ENCODE measurements around the gene FAM241B. TPM values are rescaled to one million over a fixed set of nuclear protein-coding genes. Genes with fewer than 3 reads are reported as not detected.
A peak's percentile ranks its signal among the peaks of the same experiment; 100 is the strongest.

Gene FAM241B, protein sequence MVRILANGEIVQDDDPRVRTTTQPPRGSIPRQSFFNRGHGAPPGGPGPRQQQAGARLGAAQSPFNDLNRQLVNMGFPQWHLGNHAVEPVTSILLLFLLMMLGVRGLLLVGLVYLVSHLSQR
- 1 to 10 TPM; 5.4 to 6.1 TPM for total RNA-seq

DNA sequence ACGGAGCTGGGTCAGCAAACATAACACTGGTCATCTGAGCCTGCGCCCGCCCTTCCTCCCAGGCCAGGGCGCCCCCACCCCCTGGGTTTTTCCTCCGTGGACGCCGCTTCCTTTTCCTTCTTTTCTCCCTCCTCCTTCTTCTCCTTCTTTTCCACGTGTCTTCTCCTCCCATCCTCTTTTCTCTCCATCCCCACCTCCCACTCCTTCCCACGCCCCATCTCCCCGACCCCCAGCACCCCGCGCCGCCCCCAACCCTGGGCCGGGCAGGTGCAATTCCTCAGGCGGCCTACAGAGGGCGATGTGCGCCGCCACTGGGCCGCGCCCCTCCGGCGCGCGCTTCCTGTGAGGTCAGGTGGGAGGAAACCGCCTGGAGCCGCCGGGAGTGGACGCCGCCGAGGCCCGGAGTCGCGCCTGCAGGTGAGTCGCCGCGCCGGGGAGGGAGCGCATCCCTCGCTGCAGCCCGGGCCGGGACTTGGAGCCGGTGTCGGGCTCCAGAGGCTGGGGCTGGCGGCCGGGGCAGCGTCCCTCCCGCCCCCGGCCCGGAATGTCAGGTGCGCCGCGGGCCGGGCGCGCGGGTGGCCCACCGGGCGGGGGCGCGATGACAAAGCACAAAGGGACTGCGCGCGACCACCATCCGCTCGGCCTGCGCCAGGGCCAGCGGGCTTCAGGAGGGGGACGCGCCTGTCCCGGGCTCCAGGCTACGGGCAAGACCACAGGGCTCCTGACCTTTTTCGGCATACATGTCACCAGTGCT, at the start of gene FAM241B:
Gene FAM241B (plus strand): TSS at position 351 of the 754 bp plus-strand sequence. CDS start 1,497 bp downstream, outside the sequence.
- H3K4me1 Mint-ChIP-seq (ENCODE audit: low read depth) = peaks cover 11% of the 10 kb centered on the region
- no peaks in the 10 kb centered on the region for H3K36me3 Mint-ChIP-seq (ENCODE audit: low read depth)
- CTCF ChIA-PET = interaction anchor here (0.8 to 14.9 kb wide), 15 partner anchors 8 to 122 kb away, joined by 3 to 314 read pairs (median 5); no protein-coding TSS in a partner anchor
- H3K27ac Mint-ChIP-seq = peak within 1 kb of the TSS; percentile 58
- H3K27me3 Mint-ChIP-seq (ENCODE audit: low read depth) = peaks cover 2% of the 10 kb centered on the region
- POLR2A ChIA-PET = no interaction called here
- DNase-seq (peak; percentile 83), ATAC-seq (peak; percentile 92)
- peaks cover 15% of the 10 kb centered on the region for H3K9me3 Mint-ChIP-seq (ENCODE audit: insufficient read depth)
- peak within 1 kb of the TSS; percentile 62 for H3K4me3 Mint-ChIP-seq

DNA sequence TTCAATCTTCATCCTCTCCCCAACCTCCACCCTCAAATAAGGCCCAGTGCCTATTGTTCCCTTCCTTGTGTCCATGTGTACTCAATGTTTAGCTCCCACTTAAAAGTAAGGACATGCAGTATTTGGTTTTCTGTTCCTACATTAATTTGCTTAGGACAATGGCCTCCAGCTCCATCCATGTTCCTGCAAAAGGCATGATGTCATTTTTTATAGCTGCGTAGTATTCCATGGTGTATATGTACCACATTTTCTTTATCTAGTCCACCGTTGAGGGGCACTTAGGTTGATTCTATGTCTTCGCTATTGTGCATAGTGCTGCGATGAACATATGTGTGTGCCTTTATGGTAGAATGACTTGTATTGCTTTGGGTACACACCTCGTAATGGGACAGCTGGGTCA, 49.6 kb upstream of the FAM241B start:
- ATAC-seq = no peak
- no peaks in the 10 kb centered on the region for H3K4me1 Mint-ChIP-seq (ENCODE audit: low read depth)

DNA sequence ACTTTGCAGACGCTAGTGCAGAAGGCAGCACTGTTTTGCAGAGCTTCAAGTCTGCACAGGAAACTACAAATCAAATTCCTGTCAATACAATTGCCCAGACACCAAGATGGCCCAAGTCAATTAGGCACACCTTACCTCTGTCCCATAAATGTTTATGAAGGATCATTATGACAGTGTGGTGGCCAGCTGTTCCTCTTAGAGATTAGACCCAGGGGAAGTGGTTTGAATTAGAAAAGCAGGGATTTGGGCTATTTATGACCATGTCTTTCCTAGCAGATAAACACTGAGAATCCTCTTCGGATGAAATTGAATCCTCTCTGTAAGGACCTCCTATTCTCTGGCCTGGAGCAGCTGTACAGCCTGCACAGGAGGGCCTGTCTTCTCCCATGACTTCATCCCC, 46.9 kb upstream of the FAM241B start:
- DNase-seq (no peak), ATAC-seq (no peak)
- CTCF ChIA-PET = no interaction called here
- Mint-ChIP-seq H3K4me3 (no peak overlapping the region), H3K27ac (no peak overlapping the region), H3K4me1 (ENCODE audit: low read depth) (peaks cover 9% of the 10 kb centered on the region), H3K9me3 (ENCODE audit: insufficient read depth) (peaks cover 3% of the 10 kb centered on the region), H3K36me3 (ENCODE audit: low read depth) (peaks cover 3% of the 10 kb centered on the region), H3K27me3 (ENCODE audit: low read depth) (peaks cover 44% of the 10 kb centered on the region)
- POLR2A ChIA-PET = no interaction called here

More for the DNA sequence above, 49.6 kb upstream of the FAM241B start:
- H3K4me3 Mint-ChIP-seq = no peak overlapping the region
- no peaks in the 10 kb centered on the region for H3K9me3 Mint-ChIP-seq (ENCODE audit: insufficient read depth)
- ChIA-PET CTCF (no interaction called here), POLR2A (no interaction called here)
- DNase-seq = no peak
- no peak overlapping the region for H3K27ac Mint-ChIP-seq
- H3K36me3 Mint-ChIP-seq (ENCODE audit: low read depth) = no peaks in the 10 kb centered on the region
- peaks cover 59% of the 10 kb centered on the region for H3K27me3 Mint-ChIP-seq (ENCODE audit: low read depth)

DNA sequence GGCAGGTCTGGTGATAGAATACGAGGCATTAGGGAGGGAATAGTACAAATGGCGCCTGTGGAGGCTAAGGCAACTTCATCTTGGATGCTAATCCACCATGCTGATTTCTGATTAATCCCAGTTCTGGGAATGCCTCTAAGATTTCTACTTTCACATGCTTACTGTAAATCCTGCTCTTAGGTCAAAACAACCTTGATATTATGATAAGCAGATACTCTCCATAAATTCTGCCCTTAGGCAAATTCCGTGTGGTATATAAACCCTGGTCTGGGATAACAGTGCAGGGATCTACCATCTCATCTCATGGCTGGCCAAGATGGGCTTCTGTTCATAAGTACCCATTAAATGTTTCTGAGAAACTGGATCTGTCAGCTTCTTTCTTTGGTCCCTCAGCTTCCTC, 45.4 kb upstream of the FAM241B start:
- no peak overlapping the region for H3K27ac Mint-ChIP-seq
- no peak for DNase-seq

DNA sequence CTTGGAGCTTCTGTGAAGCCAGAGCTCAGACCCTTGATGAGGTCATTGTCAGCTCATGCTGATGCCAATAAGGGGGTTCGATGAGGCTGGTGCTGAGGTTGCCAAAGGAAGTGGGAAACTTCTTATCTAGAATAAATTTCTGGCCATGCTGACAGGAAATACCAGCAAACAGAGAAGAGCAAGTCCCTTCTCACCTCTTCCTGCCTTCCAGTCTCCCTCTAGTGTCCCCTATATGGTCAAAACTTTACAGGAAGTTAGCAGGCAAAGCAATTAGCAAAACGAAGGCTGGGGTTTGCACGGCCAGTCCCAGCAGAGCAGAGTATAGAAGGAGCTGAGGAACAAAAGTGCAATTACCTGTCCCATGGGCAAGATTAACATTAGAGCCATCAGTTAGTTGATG, 41.7 kb upstream of the FAM241B start:
- no peak overlapping the region for H3K4me3 Mint-ChIP-seq
- DNase-seq (peak; percentile 49), ATAC-seq (peak; percentile 77)
- POLR2A ChIA-PET = no interaction called here
- peak overlapping the region; percentile 76 for H3K27ac Mint-ChIP-seq
- peaks cover 27% of the 10 kb centered on the region for H3K4me1 Mint-ChIP-seq (ENCODE audit: low read depth)
- peaks cover 3% of the 10 kb centered on the region for H3K36me3 Mint-ChIP-seq (ENCODE audit: low read depth)
- peaks cover 11% of the 10 kb centered on the region for H3K27me3 Mint-ChIP-seq (ENCODE audit: low read depth)
- CTCF ChIA-PET = interaction anchor here (0.7 to 2.1 kb wide), 8 partner anchors 8 to 73 kb away, joined by 3 to 7 read pairs (median 3); partner anchors contain the start of gene NEUROG3
- peaks cover 3% of the 10 kb centered on the region for H3K9me3 Mint-ChIP-seq (ENCODE audit: insufficient read depth)

More for the DNA sequence above, 45.4 kb upstream of the FAM241B start:
- no peak for ATAC-seq
- H3K36me3 Mint-ChIP-seq (ENCODE audit: low read depth) = peaks cover 3% of the 10 kb centered on the region
- POLR2A ChIA-PET = no interaction called here
- peaks cover 3% of the 10 kb centered on the region for H3K9me3 Mint-ChIP-seq (ENCODE audit: insufficient read depth)
- CTCF ChIA-PET = interaction anchor here (1.2 to 1.5 kb wide), 2 partner anchors 52 to 374 kb away, joined by 3 read pairs; no protein-coding TSS in a partner anchor
- H3K4me1 Mint-ChIP-seq (ENCODE audit: low read depth) = peaks cover 25% of the 10 kb centered on the region
- peaks cover 28% of the 10 kb centered on the region for H3K27me3 Mint-ChIP-seq (ENCODE audit: low read depth)
- H3K4me3 Mint-ChIP-seq = no peak overlapping the region

DNA sequence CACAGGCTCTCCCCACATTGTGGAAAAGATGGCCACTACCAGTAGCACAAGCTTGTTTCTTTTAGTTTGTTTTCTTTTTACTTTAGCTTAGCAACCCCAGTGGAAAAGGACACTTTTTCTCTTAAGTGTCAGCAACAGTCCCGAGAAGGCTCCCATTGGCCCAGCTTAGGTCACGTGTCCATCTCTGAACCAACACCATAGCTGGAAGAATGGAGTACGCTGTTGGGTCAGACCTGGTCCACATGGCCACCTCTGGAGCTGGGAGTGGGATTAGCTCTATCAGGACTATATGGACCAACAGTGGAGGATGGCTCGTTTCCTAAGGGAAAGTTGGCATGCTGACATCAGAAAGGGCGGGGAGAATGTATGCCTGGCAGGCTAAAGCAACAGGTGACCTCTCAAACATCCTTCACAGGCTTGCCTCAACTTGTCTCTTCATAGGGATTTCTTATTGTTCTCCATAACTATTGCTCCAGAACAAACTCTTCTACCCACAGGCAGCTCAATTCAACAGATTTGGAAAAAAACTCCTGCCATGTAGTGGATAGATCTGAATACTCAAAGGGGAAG, 29.2 kb upstream of the FAM241B start:
- Mint-ChIP-seq H3K36me3 (ENCODE audit: low read depth) (no peaks in the 10 kb centered on the region), H3K9me3 (ENCODE audit: insufficient read depth) (no peaks in the 10 kb centered on the region), H3K4me1 (ENCODE audit: low read depth) (no peaks in the 10 kb centered on the region), H3K27ac (no peak overlapping the region), H3K27me3 (ENCODE audit: low read depth) (peaks cover 48% of the 10 kb centered on the region), H3K4me3 (no peak overlapping the region)
- POLR2A ChIA-PET = no interaction called here
- DNase-seq = no peak
- CTCF ChIA-PET = interaction anchor here (1.0 to 1.4 kb wide), 4 partner anchors 10 to 72 kb away, joined by 3 to 4 read pairs (median 3); no protein-coding TSS in a partner anchor
- no peak for ATAC-seq

DNA sequence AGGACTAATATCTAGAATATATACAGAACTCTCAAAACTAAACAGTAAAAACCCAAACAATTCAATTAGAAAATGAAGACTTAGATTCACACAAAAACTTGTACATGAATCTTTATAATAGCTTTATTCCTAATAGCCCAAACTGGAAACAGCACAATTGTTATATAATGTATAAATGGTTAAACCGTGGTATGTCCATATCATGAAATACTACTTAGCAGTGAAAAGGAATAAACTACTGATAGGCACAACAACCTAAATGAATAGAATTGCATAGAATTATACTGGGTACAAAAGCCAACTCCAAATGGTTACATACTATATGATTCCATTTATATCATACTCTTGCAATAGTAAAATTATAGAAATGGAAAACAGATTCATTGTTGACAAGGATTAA, 21.0 kb upstream of the FAM241B start:
- CTCF ChIA-PET = interaction anchor here (1.1 kb wide), 1 partner anchor 20 kb away, joined by 3 read pairs; no protein-coding TSS in a partner anchor
- POLR2A ChIA-PET = no interaction called here
- no peak overlapping the region for H3K4me3 Mint-ChIP-seq
- ATAC-seq (no peak), DNase-seq (no peak)
- peaks cover 15% of the 10 kb centered on the region for H3K9me3 Mint-ChIP-seq (ENCODE audit: insufficient read depth)
- H3K4me1 Mint-ChIP-seq (ENCODE audit: low read depth) = no peaks in the 10 kb centered on the region
- peaks cover 26% of the 10 kb centered on the region for H3K27me3 Mint-ChIP-seq (ENCODE audit: low read depth)
- no peaks in the 10 kb centered on the region for H3K36me3 Mint-ChIP-seq (ENCODE audit: low read depth)
- no peak overlapping the region for H3K27ac Mint-ChIP-seq

DNA sequence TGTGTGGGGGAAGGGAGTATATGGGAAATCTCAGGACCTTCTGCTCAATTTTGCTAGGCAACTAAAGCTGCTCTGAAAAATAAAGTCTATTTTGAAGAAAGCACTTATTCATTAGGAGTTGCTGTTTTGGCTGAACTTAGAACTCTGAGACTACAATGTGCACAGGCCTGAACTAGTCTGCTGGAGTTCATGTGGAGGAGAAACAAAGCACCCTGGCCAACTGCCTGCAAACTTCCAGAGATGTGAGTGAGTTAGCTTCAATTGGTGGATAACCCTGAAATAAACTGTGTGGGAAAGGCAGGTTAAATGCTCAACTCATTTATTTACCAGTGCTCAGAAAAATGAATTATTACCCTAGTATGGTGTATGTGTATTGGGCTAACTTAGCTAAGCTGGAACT, 17.3 kb upstream of the FAM241B start:
- Mint-ChIP-seq H3K4me3 (no peak overlapping the region), H3K27ac (no peak overlapping the region), H3K9me3 (ENCODE audit: insufficient read depth) (peaks cover 11% of the 10 kb centered on the region), H3K36me3 (ENCODE audit: low read depth) (no peaks in the 10 kb centered on the region), H3K4me1 (ENCODE audit: low read depth) (no peaks in the 10 kb centered on the region), H3K27me3 (ENCODE audit: low read depth) (peaks cover 35% of the 10 kb centered on the region)
- ATAC-seq (no peak), DNase-seq (no peak)
- ChIA-PET POLR2A (no interaction called here), CTCF (interaction anchor here (0.7 kb wide), 1 partner anchor 16 kb away, joined by 3 read pairs; no protein-coding TSS in a partner anchor)

DNA sequence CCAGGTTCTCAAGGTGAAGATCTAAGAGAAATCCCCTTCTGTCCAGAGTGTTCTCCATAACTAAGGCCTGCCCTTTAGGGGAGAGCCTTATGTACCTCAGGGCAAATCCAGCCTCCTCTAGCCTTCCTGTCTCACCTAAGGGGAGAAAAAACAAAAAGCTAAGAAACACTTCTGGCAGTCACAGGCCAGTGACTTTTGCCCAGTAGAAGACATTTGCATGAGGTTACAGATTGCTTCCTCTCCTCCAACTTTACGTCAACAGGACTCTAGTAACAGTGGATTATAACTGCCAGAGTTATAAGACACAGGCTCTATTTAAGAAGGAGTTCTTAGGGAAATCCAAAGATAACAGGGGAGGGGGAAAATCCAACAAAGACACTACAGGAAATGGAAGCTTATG, 15.9 kb upstream of the FAM241B start:
- Mint-ChIP-seq H3K27me3 (ENCODE audit: low read depth) (peaks cover 30% of the 10 kb centered on the region), H3K9me3 (ENCODE audit: insufficient read depth) (peaks cover 5% of the 10 kb centered on the region), H3K36me3 (ENCODE audit: low read depth) (no peaks in the 10 kb centered on the region), H3K4me1 (ENCODE audit: low read depth) (no peaks in the 10 kb centered on the region), H3K4me3 (no peak overlapping the region), H3K27ac (no peak overlapping the region)
- DNase-seq (no peak), ATAC-seq (no peak)
- ChIA-PET CTCF (interaction anchor here (1.2 to 2.1 kb wide), 5 partner anchors 15 to 190 kb away, joined by 3 to 5 read pairs (median 3); no protein-coding TSS in a partner anchor), POLR2A (no interaction called here)

DNA sequence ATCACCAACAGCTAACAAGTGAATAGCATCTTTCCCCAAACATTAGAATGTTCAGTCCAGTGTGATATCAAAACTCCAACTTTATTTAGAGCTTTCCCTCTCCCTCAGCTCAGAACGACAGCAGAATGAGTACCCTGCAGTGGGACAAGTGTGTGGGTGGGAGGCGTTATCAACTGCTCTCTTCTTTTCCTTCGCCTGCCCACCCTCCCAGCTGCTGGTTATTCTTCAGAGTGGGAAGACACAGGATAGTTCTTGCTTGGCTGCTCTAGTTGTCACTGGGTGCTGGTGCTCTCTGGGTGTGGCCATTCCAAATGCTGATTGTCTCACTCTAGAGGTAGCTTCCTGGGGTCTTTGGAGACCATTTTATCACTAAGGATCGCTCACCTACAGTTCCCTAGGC, 13.7 kb upstream of the FAM241B start:
- H3K9me3 Mint-ChIP-seq (ENCODE audit: insufficient read depth) = no peaks in the 10 kb centered on the region
- POLR2A ChIA-PET = no interaction called here
- CTCF ChIA-PET = interaction anchor here (1.3 kb wide), 1 partner anchor 28 kb away, joined by 4 read pairs; no protein-coding TSS in a partner anchor
- DNase-seq (no peak), ATAC-seq (no peak)
- no peak overlapping the region for H3K27ac Mint-ChIP-seq
- no peaks in the 10 kb centered on the region for H3K36me3 Mint-ChIP-seq (ENCODE audit: low read depth)
- peaks cover 20% of the 10 kb centered on the region for H3K27me3 Mint-ChIP-seq (ENCODE audit: low read depth)
- no peak overlapping the region for H3K4me3 Mint-ChIP-seq
- H3K4me1 Mint-ChIP-seq (ENCODE audit: low read depth) = peaks cover 12% of the 10 kb centered on the region

DNA sequence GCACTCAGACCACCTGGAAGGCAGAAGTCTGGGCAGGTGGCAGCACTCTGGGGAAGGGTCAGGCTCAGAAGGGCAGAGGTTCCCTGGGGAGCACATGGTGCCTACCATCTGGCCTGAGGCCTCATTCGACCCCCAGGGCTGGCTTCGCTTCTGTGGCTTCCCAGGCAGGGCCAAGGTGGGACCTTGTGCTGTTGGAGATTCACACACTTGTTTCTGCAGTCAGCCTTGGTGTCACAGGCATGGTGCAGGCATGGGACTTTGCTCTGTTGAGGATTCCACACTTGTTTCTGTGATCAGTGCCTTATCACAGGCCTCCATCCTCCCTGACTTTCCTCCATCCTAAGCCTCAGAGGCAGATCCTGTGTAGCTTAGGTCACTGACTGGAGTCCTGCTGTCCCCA, 11.3 kb upstream of the FAM241B start:
- ATAC-seq = no peak
- Mint-ChIP-seq H3K27ac (no peak overlapping the region), H3K27me3 (ENCODE audit: low read depth) (peaks cover 14% of the 10 kb centered on the region), H3K4me1 (ENCODE audit: low read depth) (peaks cover 18% of the 10 kb centered on the region), H3K9me3 (ENCODE audit: insufficient read depth) (peaks cover 5% of the 10 kb centered on the region), H3K36me3 (ENCODE audit: low read depth) (peaks cover 9% of the 10 kb centered on the region), H3K4me3 (no peak overlapping the region)
- ChIA-PET POLR2A (no interaction called here), CTCF (interaction anchor here (1.9 kb wide), 1 partner anchor 11 kb away, joined by 7 read pairs; no protein-coding TSS in a partner anchor)
- no peak for DNase-seq

DNA sequence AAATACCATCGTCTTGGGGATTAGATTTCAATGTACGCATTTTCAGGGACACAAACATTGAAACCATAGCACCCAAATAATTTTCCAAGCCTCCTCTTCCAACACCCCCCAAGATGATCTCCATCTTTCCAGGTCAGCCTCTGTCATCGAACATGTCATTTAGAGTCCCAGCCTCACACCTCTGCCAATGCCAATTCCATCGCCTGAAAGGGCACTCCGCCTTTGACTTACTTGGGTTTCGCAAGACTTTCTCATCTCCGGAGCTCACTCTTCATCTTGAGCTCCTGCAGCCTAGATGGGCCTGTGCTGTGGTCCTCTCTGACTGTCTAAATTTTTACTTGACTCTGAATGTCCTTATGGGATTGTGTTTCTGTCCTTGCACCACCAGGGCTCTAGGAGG, 10.4 kb upstream of the FAM241B start:
- Mint-ChIP-seq H3K36me3 (ENCODE audit: low read depth) (peaks cover 15% of the 10 kb centered on the region), H3K9me3 (ENCODE audit: insufficient read depth) (peaks cover 14% of the 10 kb centered on the region), H3K4me3 (no peak overlapping the region), H3K27me3 (ENCODE audit: low read depth) (peaks cover 10% of the 10 kb centered on the region), H3K4me1 (ENCODE audit: low read depth) (peaks cover 27% of the 10 kb centered on the region), H3K27ac (no peak overlapping the region)
- ChIA-PET POLR2A (no interaction called here), CTCF (interaction anchor here (1.9 kb wide), 1 partner anchor 10 kb away, joined by 7 read pairs; no protein-coding TSS in a partner anchor)
- DNase-seq (no peak), ATAC-seq (no peak)
